Nasal cavity respiratory epithelium epithelial cell of viscerocranial mucosa (primary cell): ENCODE results near the gene KRTAP10-6. TPM values are rescaled to one million over a fixed set of nuclear protein-coding genes. Genes with fewer than 3 reads are reported as not detected.

Experiments used
- total RNA-seq: library from RNA; depleted of rRNA; stranded (reverse); fragments of >200 nt; gene quantifications from 2 replicates; pipeline ENCODE4 v1.2.3, GENCODE V29; 2014

The KRTAP10-6 gene, protein sequence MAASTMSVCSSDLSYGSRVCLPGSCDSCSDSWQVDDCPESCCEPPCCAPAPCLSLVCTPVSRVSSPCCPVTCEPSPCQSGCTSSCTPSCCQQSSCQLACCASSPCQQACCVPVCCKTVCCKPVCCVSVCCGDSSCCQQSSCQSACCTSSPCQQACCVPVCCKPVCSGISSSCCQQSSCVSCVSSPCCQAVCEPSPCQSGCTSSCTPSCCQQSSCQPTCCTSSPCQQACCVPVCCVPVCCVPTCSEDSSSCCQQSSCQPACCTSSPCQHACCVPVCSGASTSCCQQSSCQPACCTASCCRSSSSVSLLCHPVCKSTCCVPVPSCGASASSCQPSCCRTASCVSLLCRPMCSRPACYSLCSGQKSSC
- not detected in 2 replicates for total RNA-seq

DNA sequence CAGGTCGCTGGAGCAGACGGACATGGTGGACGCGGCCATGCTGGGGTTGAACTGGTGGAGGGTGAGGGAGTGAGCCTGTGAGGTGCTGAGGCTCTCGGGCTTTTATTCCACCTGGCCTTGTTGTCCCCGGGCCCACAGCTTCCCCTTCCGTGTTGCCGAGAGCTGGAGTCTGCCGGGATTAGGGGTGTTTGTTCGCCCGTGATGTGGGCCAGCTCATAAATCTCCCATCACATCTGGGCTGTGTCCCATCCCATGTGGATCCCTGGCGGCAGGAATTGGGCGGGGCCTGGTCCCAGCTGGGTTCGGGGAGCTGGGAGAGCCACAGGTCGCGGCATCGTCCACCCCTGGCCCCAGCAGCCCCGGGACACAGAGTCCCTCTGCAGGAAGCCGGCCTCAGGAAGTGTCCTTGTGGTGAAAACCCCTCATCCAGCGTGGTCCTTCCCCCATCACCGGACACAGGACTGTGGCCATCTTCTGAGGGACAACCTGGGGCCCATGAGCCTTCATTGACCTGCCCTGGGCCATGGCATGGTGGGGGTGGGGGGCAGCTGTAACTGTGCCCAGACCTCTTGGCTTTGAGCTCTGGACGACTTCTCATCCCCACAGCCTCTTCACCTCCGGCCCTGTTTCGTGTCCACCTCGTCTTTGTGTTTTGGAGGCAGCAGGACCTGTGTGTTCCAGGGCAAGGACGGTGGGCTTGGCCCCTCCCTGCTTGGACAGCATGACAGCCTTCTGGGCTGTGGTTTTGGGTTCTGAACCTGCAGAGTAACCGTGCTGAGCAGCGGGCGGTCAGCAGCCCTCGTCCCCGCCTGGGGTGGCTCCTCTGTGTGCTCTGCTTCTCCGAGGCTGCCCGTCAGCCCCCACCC, at the start of gene KRTAP10-6:
Gene KRTAP10-6, minus strand, starts transcription at position 60 of the 866 bp plus-strand sequence. Its CDS starts 21 bp downstream, at position 39.

DNA sequence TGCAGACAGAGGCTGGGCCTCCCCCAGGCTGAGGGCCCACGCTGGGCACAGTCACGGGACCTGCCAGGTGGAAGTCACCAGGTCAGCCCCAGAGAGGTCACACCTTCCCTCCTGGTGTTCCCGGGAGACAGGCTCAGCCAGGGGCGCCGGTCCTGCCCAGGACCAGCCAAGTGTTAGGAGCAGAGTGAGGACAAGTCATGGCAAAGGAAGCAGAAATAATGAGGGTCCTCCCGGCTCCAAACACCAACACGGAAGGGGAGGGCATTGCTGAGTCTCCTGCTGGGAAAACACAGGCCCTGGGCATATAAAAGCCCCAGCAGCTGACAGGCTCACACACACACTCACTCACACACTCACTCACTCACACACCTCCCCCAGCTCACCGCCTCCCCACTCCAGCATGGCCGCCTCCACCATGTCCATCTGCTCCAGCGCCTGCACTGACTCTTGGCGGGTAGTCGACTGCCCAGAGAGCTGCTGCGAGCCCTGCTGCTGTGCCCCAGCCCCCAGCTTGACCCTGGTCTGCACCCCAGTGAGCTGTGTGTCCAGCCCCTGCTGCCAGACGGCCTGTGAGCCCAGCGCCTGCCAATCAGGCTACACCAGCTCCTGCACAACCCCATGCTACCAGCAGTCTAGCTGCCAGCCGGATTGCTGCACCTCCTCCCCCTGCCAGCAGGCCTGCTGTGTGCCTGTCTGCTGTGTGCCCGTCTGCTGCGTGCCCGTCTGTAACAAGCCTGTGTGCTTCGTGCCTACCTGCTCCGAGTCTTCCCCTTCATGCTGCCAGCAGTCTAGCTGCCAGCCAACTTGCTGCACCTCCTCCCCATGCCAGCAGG, 44.9 kb upstream of the KRTAP10-6 start, which contains the start of gene KRTAP10-10:
Gene KRTAP10-10, plus strand, starts transcription at position 339 of the 833 bp plus-strand sequence. Its CDS starts 62 bp downstream, at position 401.

DNA sequence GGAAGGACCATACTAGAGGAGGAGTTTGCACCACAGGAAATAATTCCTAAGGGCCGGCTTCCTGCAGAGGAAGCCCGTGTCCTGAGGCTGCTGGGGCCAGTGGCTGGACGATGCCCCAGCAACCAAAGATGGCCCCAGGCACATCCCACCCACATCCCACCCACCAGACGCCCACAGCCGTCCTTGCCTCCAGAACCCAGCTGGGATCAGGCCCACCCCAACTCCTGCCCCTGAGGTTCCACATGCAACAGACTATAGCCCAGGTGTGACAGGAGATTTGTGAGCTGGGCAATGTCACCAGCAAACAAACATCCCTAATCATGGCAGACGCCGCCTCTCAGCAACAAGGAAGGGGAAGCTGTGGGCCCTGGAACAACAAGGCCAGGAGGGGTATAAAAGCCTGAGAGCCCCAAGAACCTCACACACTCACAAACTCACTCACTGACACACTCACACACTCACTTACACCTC, 34.4 kb upstream of the KRTAP10-6 start, which contains the start of gene KRTAP10-9:
Gene KRTAP10-9, plus strand, starts transcription at position 421 of the 471 bp plus-strand sequence. CDS start 79 bp downstream, outside the sequence.

DNA sequence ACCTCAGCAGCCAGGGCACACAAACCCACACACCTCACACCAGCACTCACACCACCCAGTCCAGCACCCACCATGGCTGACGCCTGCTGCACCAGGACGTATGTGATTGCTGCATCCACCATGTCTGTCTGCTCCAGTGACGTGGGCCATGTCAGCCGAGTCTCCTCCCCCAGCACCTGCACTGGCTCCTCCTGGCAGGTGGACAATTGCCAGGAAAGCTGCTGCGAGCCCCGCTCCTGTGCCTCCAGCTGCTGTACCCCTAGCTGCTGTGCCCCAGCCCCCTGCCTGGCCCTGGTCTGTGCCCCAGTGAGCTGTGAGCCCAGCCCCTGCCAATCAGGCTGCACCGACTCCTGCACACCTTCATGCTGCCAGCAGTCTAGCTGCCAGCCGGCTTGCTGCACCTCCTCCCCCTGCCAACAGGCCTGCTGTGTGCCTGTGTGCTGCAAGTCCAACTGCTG, 19.8 kb upstream of the KRTAP10-6 start, which contains the start of gene KRTAP10-8:
Gene KRTAP10-8, plus strand, starts transcription at position 51 of the 458 bp plus-strand sequence. Its CDS starts 22 bp downstream, at position 73.

DNA sequence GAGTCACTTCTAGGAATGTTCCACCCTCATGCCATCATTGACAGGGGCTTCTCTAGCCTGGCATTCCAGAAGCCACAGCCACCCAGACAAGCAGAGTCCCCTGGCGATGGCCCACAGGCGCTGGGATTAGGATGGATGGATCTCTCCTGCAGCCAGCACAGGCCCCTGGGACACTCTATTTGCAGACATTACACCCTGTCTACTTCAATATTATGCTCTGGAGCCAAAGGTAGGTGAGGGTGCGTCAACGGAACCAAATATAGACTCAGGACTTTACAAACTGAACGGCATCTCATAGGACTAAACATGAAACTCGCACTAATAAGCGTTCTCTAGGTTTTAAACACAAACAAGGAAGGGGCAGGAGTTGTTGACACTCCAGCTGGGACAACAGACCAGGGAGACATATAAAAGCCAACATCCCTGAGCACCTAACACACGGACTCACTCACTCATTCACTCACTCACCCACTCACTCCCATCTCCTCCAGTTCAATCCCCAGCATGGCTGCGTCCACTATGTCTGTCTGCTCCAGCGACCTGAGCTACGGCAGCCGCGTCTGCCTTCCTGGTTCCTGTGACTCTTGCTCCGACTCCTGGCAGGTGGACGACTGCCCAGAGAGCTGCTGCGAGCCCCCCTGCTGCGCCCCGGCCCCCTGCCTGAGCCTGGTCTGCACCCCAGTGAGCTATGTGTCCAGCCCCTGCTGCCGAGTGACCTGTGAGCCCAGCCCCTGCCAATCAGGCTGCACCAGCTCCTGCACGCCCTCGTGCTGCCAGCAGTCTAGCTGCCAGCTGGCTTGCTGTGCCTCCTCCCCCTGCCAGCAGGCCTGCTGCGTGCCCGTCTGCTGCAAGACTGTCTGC, 8.0 kb upstream of the KRTAP10-6 start, which contains the start of gene KRTAP10-7:
Gene KRTAP10-7, plus strand, starts transcription at position 480 of the 861 bp plus-strand sequence. Its CDS starts 25 bp downstream, at position 505.

DNA sequence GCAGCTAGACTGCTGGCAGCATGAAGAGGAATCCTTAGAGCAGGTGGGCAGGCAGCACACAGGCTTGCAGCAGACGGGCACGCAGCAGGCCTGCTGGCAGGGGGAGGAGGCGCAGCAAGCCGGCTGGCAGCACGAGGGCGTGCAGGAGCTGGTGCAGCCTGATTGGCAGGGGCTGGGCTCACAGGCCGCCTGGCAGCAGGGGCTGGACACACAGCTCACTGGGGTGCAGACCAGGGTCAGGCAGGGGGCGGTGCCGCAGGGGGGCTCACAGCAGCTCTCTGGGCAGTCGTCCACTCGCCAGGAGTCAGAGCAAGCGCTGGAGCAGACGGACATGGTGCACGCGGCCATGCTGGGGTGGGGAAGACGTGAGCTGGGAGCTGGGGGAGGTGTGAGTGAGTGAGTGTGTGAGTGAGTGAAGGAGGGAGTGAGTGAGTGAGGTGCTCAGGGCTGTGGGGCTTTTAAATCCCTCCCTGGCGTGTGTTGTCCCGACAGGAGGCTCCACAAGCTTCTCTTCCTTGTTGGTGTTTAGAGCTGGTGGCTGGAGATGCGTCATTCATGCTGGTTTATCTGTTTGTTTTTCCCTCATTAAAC, 12.0 kb downstream of the KRTAP10-6 start, which contains the start of gene KRTAP10-5:
Gene KRTAP10-5, minus strand, starts transcription at position 374 of the 591 bp plus-strand sequence. Its CDS starts 26 bp downstream, at position 348.

DNA sequence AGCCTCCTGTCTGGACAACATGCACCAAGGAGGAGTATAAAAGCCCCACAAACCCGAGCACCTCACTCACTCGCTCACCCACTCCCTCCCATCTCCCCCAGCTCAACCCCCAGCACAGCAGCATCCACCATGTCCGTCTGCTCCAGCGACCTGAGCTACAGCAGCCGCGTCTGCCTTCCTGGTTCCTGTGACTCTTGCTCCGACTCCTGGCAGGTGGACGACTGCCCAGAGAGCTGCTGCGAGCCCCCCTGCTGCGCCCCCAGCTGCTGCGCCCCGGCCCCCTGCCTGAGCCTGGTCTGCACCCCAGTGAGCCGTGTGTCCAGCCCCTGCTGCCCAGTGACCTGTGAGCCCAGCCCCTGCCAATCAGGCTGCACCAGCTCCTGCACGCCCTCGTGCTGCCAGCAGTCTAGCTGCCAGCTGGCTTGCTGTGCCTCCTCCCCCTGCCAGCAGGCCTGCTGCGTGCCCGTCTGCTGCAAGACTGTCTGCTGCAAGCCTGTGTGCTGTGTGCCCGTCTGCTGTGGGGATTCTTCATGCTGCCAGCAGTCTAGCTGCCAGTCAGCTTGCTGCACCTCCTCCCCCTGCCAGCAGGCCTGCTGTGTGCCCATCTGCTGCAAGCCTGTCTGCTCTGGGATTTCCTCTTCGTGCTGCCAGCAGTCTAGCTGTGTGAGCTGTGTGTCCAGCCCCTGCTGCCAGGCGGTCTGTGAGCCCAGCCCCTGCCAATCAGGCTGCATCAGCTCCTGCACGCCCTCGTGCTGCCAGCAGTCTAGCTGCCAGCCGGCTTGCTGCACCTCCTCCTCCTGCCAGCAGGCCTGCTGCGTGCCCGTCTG, 18.5 kb downstream of the KRTAP10-6 start, which contains the start of gene KRTAP10-4:
Gene KRTAP10-4, plus strand, starts transcription at position 100 of the 827 bp plus-strand sequence. Its CDS starts 30 bp downstream, at position 130.

DNA sequence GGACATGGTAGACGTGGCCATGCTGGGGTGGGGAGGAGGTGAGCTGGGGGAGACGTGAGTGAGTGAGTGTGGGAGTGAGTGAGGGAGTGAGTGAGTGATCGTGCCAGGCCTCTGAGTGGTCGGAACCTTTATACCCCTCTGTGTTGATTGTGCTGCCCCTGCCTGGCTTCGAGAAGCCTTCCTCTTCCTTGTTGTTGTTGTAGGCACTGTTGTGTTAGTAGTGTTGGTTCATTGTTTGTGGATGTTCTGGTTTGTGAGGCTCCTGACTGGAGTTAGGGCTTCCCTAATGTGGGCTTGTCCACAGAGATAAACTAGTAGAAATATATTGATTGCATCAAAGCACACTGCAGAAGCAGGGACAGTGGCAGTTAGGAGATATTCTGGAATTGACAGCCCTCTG, 33.6 kb downstream of the KRTAP10-6 start, which contains the start of gene KRTAP10-3:
Gene KRTAP10-3, minus strand, starts transcription at position 101 of the 400 bp plus-strand sequence. Its CDS starts 80 bp downstream, at position 21.

DNA sequence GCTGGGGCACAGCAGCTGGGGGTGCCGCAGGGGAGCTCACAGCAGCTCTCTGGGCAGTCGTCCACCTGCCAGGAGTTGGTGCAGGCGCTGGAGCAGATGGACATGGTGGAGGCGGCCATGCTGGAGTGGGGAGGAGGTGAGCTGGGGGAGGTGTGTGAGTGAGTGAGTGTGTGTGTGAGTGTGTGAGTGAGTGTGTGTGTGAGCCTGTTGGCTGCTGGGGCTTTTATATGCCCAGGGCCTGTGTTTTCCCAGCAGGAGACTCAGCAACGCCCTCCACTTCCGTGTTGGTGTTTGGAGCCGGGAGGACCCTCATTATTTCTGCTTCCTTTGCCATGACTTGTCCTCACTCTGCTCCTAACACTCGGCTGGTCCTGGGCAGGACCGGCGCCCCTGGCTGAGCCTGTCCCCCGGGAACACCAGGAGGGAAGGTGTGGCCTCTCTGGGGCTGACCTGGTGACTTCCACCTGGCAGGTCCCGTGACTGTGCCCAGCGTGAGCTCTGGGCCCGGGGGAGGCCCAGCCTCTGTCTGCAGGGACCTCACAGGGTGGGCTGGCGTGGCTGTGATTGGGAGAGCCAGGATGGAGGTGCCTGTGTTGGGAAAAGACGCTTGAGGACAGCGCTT, 40.9 kb downstream of the KRTAP10-6 start, which contains the start of gene KRTAP10-2:
Gene KRTAP10-2, minus strand, starts transcription at position 166 of the 622 bp plus-strand sequence. Its CDS starts 47 bp downstream, at position 119.

Other genes starting within 250 kb of the KRTAP10-6 start
- 0.14 TPM in 1 of 2 replicates, not detected in the other for gene TRPM2, start 238.9 kb downstream of the KRTAP10-6 start, total RNA-seq
- 0.34 and 1.4 TPM in 2 replicates for gene LRRC3, start 137.0 kb downstream of the KRTAP10-6 start, total RNA-seq
- not detected in 2 replicates for gene KRTAP10-1, start 52.3 kb downstream of the KRTAP10-6 start, total RNA-seq
- not detected in 2 replicates for gene KRTAP10-2, start 41.0 kb downstream of the KRTAP10-6 start, total RNA-seq
- not detected in 2 replicates for gene KRTAP10-3, start 33.7 kb downstream of the KRTAP10-6 start, total RNA-seq
- not detected in 2 replicates for gene KRTAP10-4, start 18.8 kb downstream of the KRTAP10-6 start, total RNA-seq
- not detected in 2 replicates for gene KRTAP10-5, start 11.9 kb downstream of the KRTAP10-6 start, total RNA-seq
- not detected in 2 replicates for gene KRTAP10-7, start 8.1 kb upstream of the KRTAP10-6 start, total RNA-seq
- not detected in 2 replicates for gene KRTAP10-8, start 19.6 kb upstream of the KRTAP10-6 start, total RNA-seq
- not detected in 2 replicates for gene KRTAP10-9, start 34.6 kb upstream of the KRTAP10-6 start, total RNA-seq
- gene KRTAP10-10, start 44.9 kb upstream of the KRTAP10-6 start, total RNA-seq, result not detected in 2 replicates
- gene KRTAP10-11, start 53.9 kb upstream of the KRTAP10-6 start, total RNA-seq, result not detected in 2 replicates
- not detected in 2 replicates for gene KRTAP12-4, start 62.2 kb upstream of the KRTAP10-6 start, total RNA-seq
- gene KRTAP12-3, start 65.4 kb upstream of the KRTAP10-6 start, total RNA-seq, result not detected in 2 replicates
- gene KRTAP12-2, start 74.4 kb upstream of the KRTAP10-6 start, total RNA-seq, result not detected in 2 replicates
- not detected in 2 replicates for gene KRTAP12-1, start 89.7 kb upstream of the KRTAP10-6 start, total RNA-seq
- gene KRTAP10-12, start 104.7 kb upstream of the KRTAP10-6 start, total RNA-seq, result not detected in 2 replicates
- gene TSPEAR, start 119.1 kb upstream of the KRTAP10-6 start, total RNA-seq, result not detected in 2 replicates
- 80.3 and 124 TPM in 2 replicates for gene UBE2G2, start 209.3 kb upstream of the KRTAP10-6 start, total RNA-seq
- gene SUMO3, start 225.6 kb upstream of the KRTAP10-6 start, total RNA-seq, result 81.4 and 116 TPM in 2 replicates